Ovary (tissue), 9 donors: Measurements from ENCODE around the gene C16orf90. TPM values are rescaled to one million over a fixed set of nuclear protein-coding genes. Genes with fewer than 3 reads are reported as not detected.
"Not testable (repeated sequence)": the region's sequence is repeated elsewhere in the genome, so short reads cannot be mapped to it uniquely, and the experiment has no call there.

Experiments used
- DNase-seq, 5 donors: peaks; one replicate each; pipeline ENCODE4 v3.0.0-alpha.2; 2019 to 2020
- H3K27ac ChIP-seq, 2 donors: fragments of 200-600 bp; one replicate each; pipeline versions ENCODE4 v1.5.1 to v1.8.0; 2019 to 2022
- H3K27me3 ChIP-seq: fragments of 200-600 bp; one replicate; pipeline ENCODE4 v1.8.0; 2022
- H3K36me3 ChIP-seq: fragments of 200-600 bp; sonication (generic); one replicate; pipeline ENCODE4 v1.5.1; 2019
- H3K4me1 ChIP-seq: one replicate; pipeline ENCODE4 v1.8.1; 2013; ENCODE audit warnings: mild to moderate bottlenecking, moderate library complexity; ENCODE audit not compliant: insufficient read depth
- H3K4me3 ChIP-seq: fragments of 200-600 bp; sonication (generic); one replicate; pipeline ENCODE4 v1.5.1; 2017
- H3K9me3 ChIP-seq, 2 donors: fragments of 200-600 bp in 1 of 2; sonication (generic) in 1 of 2; one replicate each; pipeline versions ENCODE4 v1.5.1 to v1.8.1; 2013 to 2019; ENCODE audit warnings: mild to moderate bottlenecking in 1 of 2, moderate library complexity in 1 of 2
- EP300 ChIP-seq: sonication (generic); formaldehyde crosslinking; IDR thresholded peaks from one replicate; pipeline ENCODE4 v1.6.1; 2017; ENCODE audit warnings: antibody characterized with exemption
- POLR2A ChIP-seq: fragments of 450-650 bp; IDR thresholded peaks from one replicate; pipeline ENCODE4 v1.6.1; 2017; ENCODE audit warnings: antibody characterized with exemption, mild to moderate bottlenecking, moderate library complexity
- WGBS, 3 donors: extraction: QIAGEN DNeasy Blood & Tissue Kit in 1 of 3; methylation state at CpG; one replicate each; pipeline versions ENCODE4 v1.1.5 to v1.1.7; 2013 to 2017; 5-methylcytosine and 5-hydroxymethylcytosine counted together
- intact Hi-C, 4 donors: fragments of 100-400 bp; cut with DNase I; formaldehyde crosslinking; loops; one replicate each; pipeline versions ENCODE4 v1.11.0 to v1.15.1; 2022 to 2023
- polyA plus RNA-seq, 2 donors: library from polyadenylated mRNA; stranded (reverse); fragments of 200-250 nt in 1 of 2; fragments of 350-450 nt in 1 of 2; fragmentation: Illumina TruSeq in 1 of 2; extraction: RNeasy Lipid Tissue Mini Kit (QIAGEN cat#74804) in 1 of 2; gene quantifications; one replicate each; pipeline ENCODE4 v1.2.3, GENCODE V29; 2013 to 2014
- total RNA-seq, 7 donors: library from RNA; depleted of rRNA in 2 of 7; stranded (reverse); fragments of >200 nt in 2 of 7; fragmentation: NEBNext Ultra II Directional in 3 of 7; extraction: Animal tissue kit (Norgen Biotek cat#: 25700) in 3 of 7; gene quantifications; one replicate each; pipeline versions ENCODE4 v1.1.0 to v1.2.4, GENCODE V29; 2016 to 2023
- TF ChIP-seq, protein P1 (sequence below), 3 donors: fragments of 450-650 bp in 2 of 3; fragments of 200-600 bp in 1 of 3; IDR thresholded peaks; one replicate each; pipeline versions ENCODE4 v1.5.1 to v1.8.0; 2016 to 2022; ENCODE audit warnings: antibody characterized with exemption in 3 of 3, mild to moderate bottlenecking in 1 of 3
- donor health status: DM: no; HTN: no; CAD: no; lungs with moderate emphysema.
- donor health status: DM: no; HTN: no; CAD: no.
- donor health status: Bipolar disorder and iron deficiency.
- donor health status: DM: yes; HTN: yes; CAD: no.
- donor health status: DM: no; HTN: no; CAD: no.
- donor health status: DM: yes; HTN: yes; CAD: no.

Gene C16orf90
- total and polyA plus RNA-seq, 9 donors: not detected

DNA sequence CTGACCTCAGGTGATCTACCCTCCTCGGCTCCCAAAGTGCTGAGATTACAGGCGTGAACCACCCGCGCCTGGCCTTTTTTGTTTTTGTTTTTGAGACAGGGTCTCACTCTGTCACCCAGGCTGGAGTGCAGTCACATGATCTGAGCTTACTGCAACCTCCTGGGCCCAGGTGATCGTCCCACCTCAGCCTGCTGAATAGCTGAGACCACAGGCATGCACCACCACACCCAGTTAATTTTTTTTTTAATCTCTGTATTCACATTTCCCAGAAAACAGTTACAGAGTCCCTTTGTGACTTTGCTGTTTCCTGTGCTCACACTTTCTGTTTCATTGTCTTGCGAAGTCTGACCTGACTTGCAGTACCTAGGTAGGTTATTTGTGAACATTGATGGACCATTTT is 8.2 kb upstream of the C16orf90 start:
- intact Hi-C loops: no loop called here
- Histone ChIP-seq H3K36me3 (no peaks in the 10 kb centered on the region), H3K4me3 (no peak overlapping the region), H3K27ac (no peak overlapping the region), H3K9me3 (no peaks in the 10 kb centered on the region), H3K27me3 (no peaks in the 10 kb centered on the region), H3K4me1 (peaks cover 6% of the 10 kb centered on the region)
- WGBS, 3 donors: 86 to 89% (median 88%) methylated on average over 6 of the region's 6 CpGs
- no peak for TF ChIP-seq EP300
- TF ChIP-seq, protein P1, sequence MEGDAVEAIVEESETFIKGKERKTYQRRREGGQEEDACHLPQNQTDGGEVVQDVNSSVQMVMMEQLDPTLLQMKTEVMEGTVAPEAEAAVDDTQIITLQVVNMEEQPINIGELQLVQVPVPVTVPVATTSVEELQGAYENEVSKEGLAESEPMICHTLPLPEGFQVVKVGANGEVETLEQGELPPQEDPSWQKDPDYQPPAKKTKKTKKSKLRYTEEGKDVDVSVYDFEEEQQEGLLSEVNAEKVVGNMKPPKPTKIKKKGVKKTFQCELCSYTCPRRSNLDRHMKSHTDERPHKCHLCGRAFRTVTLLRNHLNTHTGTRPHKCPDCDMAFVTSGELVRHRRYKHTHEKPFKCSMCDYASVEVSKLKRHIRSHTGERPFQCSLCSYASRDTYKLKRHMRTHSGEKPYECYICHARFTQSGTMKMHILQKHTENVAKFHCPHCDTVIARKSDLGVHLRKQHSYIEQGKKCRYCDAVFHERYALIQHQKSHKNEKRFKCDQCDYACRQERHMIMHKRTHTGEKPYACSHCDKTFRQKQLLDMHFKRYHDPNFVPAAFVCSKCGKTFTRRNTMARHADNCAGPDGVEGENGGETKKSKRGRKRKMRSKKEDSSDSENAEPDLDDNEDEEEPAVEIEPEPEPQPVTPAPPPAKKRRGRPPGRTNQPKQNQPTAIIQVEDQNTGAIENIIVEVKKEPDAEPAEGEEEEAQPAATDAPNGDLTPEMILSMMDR (IDR thresholded peaks at IDR 0.05): no peak
- TF ChIP-seq POLR2A: no peak
- DNase-seq: peak in 1 of 5 donors; percentile 19

DNA sequence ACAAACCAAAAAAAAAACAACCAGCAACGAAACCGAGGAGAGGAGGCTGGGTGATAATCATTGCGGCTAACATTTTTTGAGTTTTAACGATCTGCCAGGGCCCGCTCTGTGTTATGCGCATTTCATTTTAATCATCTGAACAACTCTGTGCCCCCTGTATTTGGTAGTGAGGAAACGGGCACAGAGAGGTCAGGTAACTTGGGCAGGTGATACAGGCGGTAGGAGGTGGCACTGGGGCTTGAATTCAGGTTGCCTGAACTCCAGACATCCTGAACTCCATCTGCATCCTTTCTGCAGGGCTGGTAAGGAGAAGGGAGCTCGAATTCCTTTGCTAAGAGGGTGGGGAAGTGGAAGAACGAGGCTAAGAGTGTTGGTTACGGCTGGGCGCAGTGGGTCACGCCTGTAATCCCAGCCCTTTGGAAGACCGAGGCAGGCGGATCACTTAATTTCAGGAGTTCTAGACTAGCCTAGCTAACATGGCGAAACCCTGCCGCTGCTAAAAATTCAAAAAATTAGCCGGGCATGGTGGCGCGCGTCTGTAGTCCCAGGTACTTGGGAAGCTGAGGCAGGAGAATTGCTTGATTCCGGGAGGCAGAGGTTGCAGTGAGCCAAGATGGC is 6.6 kb upstream of the C16orf90 start:
- no peak overlapping the region for H3K27ac ChIP-seq
- intact Hi-C loops: no loop called here
- no peaks in the 10 kb centered on the region for H3K27me3 ChIP-seq
- 61 to 72% (median 66%) methylated on average over 22 of the region's 22 CpGs for WGBS, 3 donors
- TF ChIP-seq EP300 (no peak), POLR2A (no peak)
- TF ChIP-seq, protein P1 (IDR thresholded peaks at IDR 0.05): no peak
- H3K9me3 ChIP-seq: no peaks in the 10 kb centered on the region
- peaks cover 6% of the 10 kb centered on the region for H3K4me1 ChIP-seq
- peak overlapping the region; percentile 76 for H3K4me3 ChIP-seq
- H3K36me3 ChIP-seq: no peaks in the 10 kb centered on the region
- DNase-seq: peak in 1 of 5 donors; percentile 29

DNA sequence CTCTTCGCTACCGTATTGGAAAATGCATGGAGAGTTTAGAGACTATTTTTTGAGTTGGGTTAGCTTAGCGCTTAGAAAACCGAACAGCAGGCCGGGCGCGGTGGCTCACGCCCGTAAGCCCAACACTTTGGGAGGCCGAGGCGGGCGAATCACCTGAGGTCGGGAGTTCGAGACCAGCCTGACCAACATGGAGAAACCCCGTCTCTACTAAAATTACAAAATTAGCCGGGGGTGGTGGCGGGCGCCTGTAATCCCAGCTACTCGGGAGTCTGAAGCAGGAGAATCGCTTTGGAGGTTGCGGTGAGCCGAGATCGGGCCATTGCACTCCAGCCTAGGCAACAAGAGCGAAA is 6.1 kb upstream of the C16orf90 start:
- peak overlapping the region in 1 of 2 donors; percentile 50 for H3K27ac ChIP-seq
- H3K27me3 ChIP-seq, intact Hi-C loops, H3K9me3 ChIP-seq, H3K36me3 ChIP-seq, H3K4me1 ChIP-seq: not testable (repeated sequence)
- peak overlapping the region; percentile 76 for H3K4me3 ChIP-seq
- peak in 1 of 5 donors; percentile 33 for DNase-seq
- WGBS, 3 donors: 2 to 9% (median 6%) methylated on average over 24 of the region's 24 CpGs

DNA sequence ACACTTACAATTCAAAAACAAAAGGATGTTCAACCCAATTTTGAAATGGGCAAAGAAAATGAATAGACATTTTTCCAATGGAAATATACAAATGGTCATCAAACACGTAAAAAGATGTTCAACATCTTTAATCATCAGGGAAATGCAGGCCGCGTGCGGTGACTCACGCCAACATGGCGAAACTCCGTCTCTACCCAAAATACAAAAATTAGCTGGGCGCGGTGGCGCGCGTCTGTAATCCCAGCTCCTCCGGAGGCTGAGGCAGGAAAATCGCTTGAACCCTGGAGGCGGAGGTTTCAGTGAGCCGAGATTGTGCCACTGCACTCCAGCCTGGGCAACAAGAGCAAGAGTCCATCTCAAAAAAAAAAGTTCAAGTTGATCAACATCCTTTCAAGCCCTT is 3.7 kb upstream of the C16orf90 start:
- TF ChIP-seq EP300 (no peak), POLR2A (no peak)
- TF ChIP-seq, protein P1 (IDR thresholded peaks at IDR 0.05): no peak
- peak in 1 of 5 donors; percentile 35 for DNase-seq
- Histone ChIP-seq H3K9me3 (no peaks in the 10 kb centered on the region), H3K4me3 (no peak overlapping the region), H3K36me3 (no peaks in the 10 kb centered on the region), H3K27ac (no peak overlapping the region), H3K27me3 (no peaks in the 10 kb centered on the region), H3K4me1 (peaks cover 6% of the 10 kb centered on the region)
- 96 to 98% (median 97%) methylated on average over 16 of the region's 16 CpGs for WGBS, 3 donors
- intact Hi-C loops: no loop called here

DNA sequence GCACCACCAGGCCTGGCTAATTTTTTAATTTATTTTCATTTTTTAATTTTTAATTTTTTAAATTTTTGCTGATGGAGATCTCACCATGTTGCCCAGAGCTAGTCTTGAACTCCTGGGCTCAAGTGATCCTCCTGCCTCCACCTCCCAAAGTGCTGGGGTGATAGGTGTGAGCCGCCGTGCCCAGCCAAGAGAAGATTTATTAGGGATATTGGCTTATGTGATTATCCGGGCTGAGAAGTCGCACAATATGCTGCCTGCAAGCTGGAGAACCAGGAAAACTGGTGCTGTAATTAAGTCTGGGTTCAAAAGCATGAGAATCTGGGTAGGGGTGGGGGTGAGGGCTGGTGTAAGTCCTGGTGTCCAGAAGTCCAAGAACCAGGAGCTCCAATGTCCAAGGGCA is 2.5 kb upstream of the C16orf90 start:
- Histone ChIP-seq H3K27me3 (no peaks in the 10 kb centered on the region), H3K36me3 (no peaks in the 10 kb centered on the region), H3K4me3 (no peak overlapping the region), H3K27ac (no peak overlapping the region), H3K9me3 (no peaks in the 10 kb centered on the region), H3K4me1 (peaks cover 6% of the 10 kb centered on the region)
- 89 to 94% (median 92%) methylated on average over 4 of the region's 4 CpGs for WGBS, 3 donors
- peak in 1 of 5 donors; percentile 9 for DNase-seq
- intact Hi-C loops: no loop called here
- no peak for TF ChIP-seq EP300
- TF ChIP-seq, protein P1 (IDR thresholded peaks at IDR 0.05): no peak
- TF ChIP-seq POLR2A: no peak
